ENCODE results near the gene ALKBH2. TPM values are rescaled to one million over a fixed set of nuclear protein-coding genes. Genes with fewer than 3 reads are reported as not detected.
"Not testable (repeated sequence)": the region's sequence is repeated elsewhere in the genome, so short reads cannot be mapped to it uniquely, and the experiment has no call there.

Gene ALKBH2
- total and polyA plus RNA-seq, 5 donors from 2014 or later, result 8.7 to 24.9 (median 11.0) TPM

DNA sequence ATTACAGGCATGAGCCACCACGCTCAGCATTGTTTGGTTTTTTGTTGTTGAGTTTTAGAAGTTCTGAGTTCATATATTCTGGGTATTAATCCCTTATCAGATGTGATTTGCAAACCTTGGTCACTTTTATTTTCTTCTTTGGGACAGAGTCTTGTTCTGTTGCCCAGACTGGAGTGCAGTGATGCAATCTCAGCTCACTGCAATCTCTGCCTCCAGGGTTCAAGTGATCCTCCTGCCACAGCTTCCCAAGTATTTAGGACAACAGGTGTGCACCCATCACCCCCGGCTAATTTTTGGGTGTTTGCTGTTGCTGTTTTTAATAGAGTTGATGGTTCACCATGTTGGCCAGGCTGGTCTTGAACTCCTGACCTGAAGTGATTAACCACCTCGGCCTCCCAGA, 29.1 kb downstream of the ALKBH2 start:
- Mint-ChIP-seq H3K27ac (no peak overlapping the region), H3K4me3 (no peak overlapping the region), H3K4me1 (peaks cover 0 to 3% (median 0%) of the 10 kb centered on the region in 4 donors), H3K9me3 (no peaks in the 10 kb centered on the region), H3K27me3 (no peaks in the 10 kb centered on the region), H3K36me3 (peaks cover 33% of the 10 kb centered on the region)
- Histone ChIP-seq H3K4me1 (ENCODE audit: control insufficient read depth, insufficient read depth, low read length, poor library complexity, severe bottlenecking) (no peaks in the 10 kb centered on the region), H3K4me3 (ENCODE audit: low read depth, low read length) (no peak overlapping the region), H3K27ac (ENCODE audit: insufficient read depth, low read length, poor library complexity, severe bottlenecking) (no peak overlapping the region), H3K27me3 (ENCODE audit: control insufficient read depth, insufficient read depth, low read length) (no peaks in the 10 kb centered on the region), H3K9me3 (ENCODE audit: control insufficient read depth in 2 of 2, low read length in 2 of 2) (no peaks in the 10 kb centered on the region), H3K36me3 (ENCODE audit: control insufficient read depth, insufficient read depth, low read length) (peaks cover 12% of the 10 kb centered on the region)
- no peak for ATAC-seq (ENCODE audit: low read depth in 2 of 2)
- no peak for DNase-seq

DNA sequence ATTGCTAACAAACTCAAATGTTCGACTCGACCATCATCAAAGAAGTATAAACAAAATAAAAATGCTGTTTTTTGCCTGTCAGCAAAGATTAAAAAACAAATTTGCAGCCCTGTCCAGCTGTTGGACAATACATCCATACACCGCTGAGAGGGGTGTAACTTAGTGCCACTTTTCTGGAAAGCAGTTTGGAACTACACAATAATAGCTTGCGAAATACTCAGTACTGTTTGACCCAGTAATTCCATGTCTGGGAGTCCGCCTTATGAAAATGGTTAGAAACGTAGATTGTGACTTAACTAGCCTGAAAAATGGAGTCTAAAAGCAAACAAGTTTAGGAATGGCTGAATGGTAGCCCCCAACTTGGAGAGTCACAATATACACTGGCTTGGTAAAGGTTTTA, 34.5 kb downstream of the ALKBH2 start:
- no peaks in the 10 kb centered on the region for H3K27me3 ChIP-seq (ENCODE audit: control insufficient read depth, insufficient read depth, low read length)
- no peak overlapping the region for H3K27ac ChIP-seq (ENCODE audit: insufficient read depth, low read length, poor library complexity, severe bottlenecking)
- Mint-ChIP-seq H3K36me3 (peaks cover 31% of the 10 kb centered on the region), H3K4me3 (no peak overlapping the region), H3K27me3 (no peaks in the 10 kb centered on the region), H3K9me3 (no peaks in the 10 kb centered on the region), H3K4me1 (peaks cover 3 to 12% (median 4%) of the 10 kb centered on the region in 4 donors), H3K27ac (no peak overlapping the region)
- DNase-seq, result no peak
- H3K36me3 ChIP-seq (ENCODE audit: control insufficient read depth, insufficient read depth, low read length), result peaks cover 4% of the 10 kb centered on the region
- H3K9me3 ChIP-seq (ENCODE audit: control insufficient read depth in 2 of 2, low read length in 2 of 2), result no peaks in the 10 kb centered on the region
- ATAC-seq (ENCODE audit: low read depth in 2 of 2), result no peak
- H3K4me1 ChIP-seq (ENCODE audit: control insufficient read depth, insufficient read depth, low read length, poor library complexity, severe bottlenecking), result peaks cover 10% of the 10 kb centered on the region
- no peak overlapping the region for H3K4me3 ChIP-seq (ENCODE audit: low read depth, low read length)

DNA sequence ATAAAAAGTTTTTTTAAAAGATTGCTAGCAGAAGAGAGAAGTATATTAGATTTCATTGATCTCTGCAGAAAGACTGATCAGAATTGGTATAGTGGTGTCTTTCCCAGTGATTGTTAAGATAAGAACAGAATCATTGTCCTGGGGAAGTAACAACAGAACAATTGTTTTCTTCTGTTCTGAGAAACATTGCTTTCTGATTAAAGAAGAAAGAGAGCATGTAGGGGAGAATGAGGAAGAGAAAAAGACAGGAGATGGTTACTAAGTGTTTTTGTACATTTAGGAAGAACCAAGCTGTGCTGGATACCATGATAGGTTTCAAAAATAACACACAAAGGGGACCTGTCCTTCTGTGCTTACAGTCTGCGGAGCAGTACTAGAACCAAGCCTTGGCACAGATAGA, 35.9 kb downstream of the ALKBH2 start:
- Mint-ChIP-seq H3K27ac (no peak overlapping the region), H3K27me3 (no peaks in the 10 kb centered on the region), H3K36me3 (peaks cover 25% of the 10 kb centered on the region), H3K4me3 (peak overlapping the region in 1 of 4 donors; percentile 9), H3K9me3 (no peaks in the 10 kb centered on the region), H3K4me1 (peaks cover 5 to 18% (median 6%) of the 10 kb centered on the region in 4 donors)
- H3K27me3 ChIP-seq (ENCODE audit: control insufficient read depth, insufficient read depth, low read length), result no peaks in the 10 kb centered on the region
- no peak overlapping the region for H3K27ac ChIP-seq (ENCODE audit: insufficient read depth, low read length, poor library complexity, severe bottlenecking)
- DNase-seq (no peak), ATAC-seq (ENCODE audit: low read depth in 2 of 2) (no peak)
- H3K36me3 ChIP-seq (ENCODE audit: control insufficient read depth, insufficient read depth, low read length), result peaks cover 4% of the 10 kb centered on the region
- H3K4me1 ChIP-seq (ENCODE audit: control insufficient read depth, insufficient read depth, low read length, poor library complexity, severe bottlenecking), result peaks cover 15% of the 10 kb centered on the region
- no peaks in the 10 kb centered on the region for H3K9me3 ChIP-seq (ENCODE audit: control insufficient read depth in 2 of 2, low read length in 2 of 2)
- no peak overlapping the region for H3K4me3 ChIP-seq (ENCODE audit: low read depth, low read length)

DNA sequence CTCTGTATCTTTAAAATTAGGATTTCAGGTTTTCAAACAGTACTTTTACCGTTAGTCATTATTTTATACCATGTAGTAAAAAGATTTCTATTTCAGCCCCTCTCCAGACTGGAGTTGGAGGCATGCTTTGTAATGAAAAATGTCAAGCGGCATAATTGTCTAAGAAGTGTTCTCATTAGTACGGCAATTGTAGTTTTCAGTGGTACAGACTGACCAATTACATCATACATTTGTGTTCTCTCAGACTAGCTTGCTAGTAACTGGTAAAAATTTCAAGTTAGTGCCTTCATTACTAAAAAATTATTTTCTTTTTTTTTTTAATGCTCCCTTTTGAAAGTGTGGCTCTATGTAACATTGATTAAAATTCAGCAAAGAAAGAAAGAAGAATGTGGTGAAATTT, 36.4 kb downstream of the ALKBH2 start:
- Mint-ChIP-seq H3K4me3 (peak overlapping the region in 1 of 4 donors; percentile 9), H3K4me1 (peaks cover 9 to 22% (median 11%) of the 10 kb centered on the region in 4 donors), H3K27ac (no peak overlapping the region), H3K36me3 (peaks cover 25% of the 10 kb centered on the region), H3K27me3 (no peaks in the 10 kb centered on the region), H3K9me3 (no peaks in the 10 kb centered on the region)
- H3K27ac ChIP-seq (ENCODE audit: insufficient read depth, low read length, poor library complexity, severe bottlenecking), result no peak overlapping the region
- peaks cover 19% of the 10 kb centered on the region for H3K4me1 ChIP-seq (ENCODE audit: control insufficient read depth, insufficient read depth, low read length, poor library complexity, severe bottlenecking)
- no peaks in the 10 kb centered on the region for H3K9me3 ChIP-seq (ENCODE audit: control insufficient read depth in 2 of 2, low read length in 2 of 2)
- no peaks in the 10 kb centered on the region for H3K27me3 ChIP-seq (ENCODE audit: control insufficient read depth, insufficient read depth, low read length)
- ATAC-seq (ENCODE audit: low read depth in 2 of 2) (no peak), DNase-seq (no peak)
- H3K4me3 ChIP-seq (ENCODE audit: low read depth, low read length), result no peak overlapping the region
- H3K36me3 ChIP-seq (ENCODE audit: control insufficient read depth, insufficient read depth, low read length), result peaks cover 4% of the 10 kb centered on the region

DNA sequence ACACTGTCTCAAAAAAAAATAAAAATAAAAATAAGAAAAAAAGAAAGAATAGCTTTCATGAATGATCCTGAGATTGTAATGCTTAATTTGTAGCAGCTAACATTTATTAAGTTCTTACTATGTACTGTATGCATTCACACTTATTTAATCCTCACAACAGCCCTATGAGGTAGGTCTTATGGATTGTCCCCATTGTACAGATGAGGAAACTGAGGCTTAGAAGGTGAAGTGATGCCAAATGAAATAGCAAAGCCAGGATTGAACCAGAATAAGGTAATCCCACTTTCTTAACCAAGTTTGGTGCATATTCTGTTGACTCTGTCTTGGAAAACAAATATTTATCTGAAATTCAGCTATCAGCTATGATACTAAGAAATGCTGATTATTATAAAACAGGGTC, 38.8 kb downstream of the ALKBH2 start:
- Histone ChIP-seq H3K27me3 (ENCODE audit: control insufficient read depth, insufficient read depth, low read length) (no peaks in the 10 kb centered on the region), H3K4me3 (ENCODE audit: low read depth, low read length) (peak overlapping the region; percentile 97), H3K4me1 (ENCODE audit: control insufficient read depth, insufficient read depth, low read length, poor library complexity, severe bottlenecking) (peaks cover 20% of the 10 kb centered on the region), H3K36me3 (ENCODE audit: control insufficient read depth, insufficient read depth, low read length) (peaks cover 4% of the 10 kb centered on the region), H3K27ac (ENCODE audit: insufficient read depth, low read length, poor library complexity, severe bottlenecking) (peak overlapping the region; percentile 86), H3K9me3 (ENCODE audit: control insufficient read depth in 2 of 2, low read length in 2 of 2) (no peaks in the 10 kb centered on the region)
- DNase-seq, result no peak
- Mint-ChIP-seq H3K27me3 (no peaks in the 10 kb centered on the region), H3K27ac (peak overlapping the region in 1 of 3 donors; percentile 83), H3K9me3 (no peaks in the 10 kb centered on the region), H3K36me3 (peaks cover 18% of the 10 kb centered on the region), H3K4me1 (peaks cover 11 to 25% (median 13%) of the 10 kb centered on the region in 4 donors), H3K4me3 (peak overlapping the region in 3 of 4 donors; percentile 8 to 96 (median 62))
- no peak for ATAC-seq (ENCODE audit: low read depth in 2 of 2)

DNA sequence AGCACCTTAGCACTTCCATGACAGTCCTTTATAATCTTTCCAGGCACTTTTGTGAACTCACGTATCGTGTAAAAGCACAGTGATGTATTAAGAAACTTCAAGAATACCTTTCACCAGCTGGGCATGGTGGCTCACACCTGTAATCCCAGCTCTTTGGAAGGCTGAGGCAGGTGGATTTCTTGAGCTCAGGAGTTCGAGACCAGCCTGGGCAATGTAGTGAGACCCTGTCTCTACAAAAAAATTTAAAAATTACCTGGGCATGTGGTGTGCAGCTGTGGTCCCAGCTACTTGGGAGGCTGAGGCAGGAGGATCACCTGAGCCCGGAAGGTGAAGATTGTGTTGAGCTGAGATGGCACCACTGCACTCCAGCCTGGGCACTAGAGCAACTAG, 39.2 kb downstream of the ALKBH2 start:
- not testable (repeated sequence) for H3K9me3 Mint-ChIP-seq; H3K27me3 ChIP-seq (ENCODE audit: control insufficient read depth, insufficient read depth, low read length); DNase-seq; H3K27me3 Mint-ChIP-seq; H3K9me3 ChIP-seq (ENCODE audit: control insufficient read depth in 2 of 2, low read length in 2 of 2); H3K36me3 ChIP-seq (ENCODE audit: control insufficient read depth, insufficient read depth, low read length)
- ATAC-seq (ENCODE audit: low read depth in 2 of 2), result peak; percentile 6 to 7
- Histone ChIP-seq H3K4me1 (ENCODE audit: control insufficient read depth, insufficient read depth, low read length, poor library complexity, severe bottlenecking) (peaks cover 20% of the 10 kb centered on the region), H3K4me3 (ENCODE audit: low read depth, low read length) (peak overlapping the region; percentile 97), H3K27ac (ENCODE audit: insufficient read depth, low read length, poor library complexity, severe bottlenecking) (peak overlapping the region; percentile 86)
- Mint-ChIP-seq H3K4me1 (peaks cover 11 to 25% (median 13%) of the 10 kb centered on the region in 4 donors), H3K27ac (peak overlapping the region; percentile 83 to 99 (median 96)), H3K36me3 (peaks cover 18% of the 10 kb centered on the region), H3K4me3 (peak overlapping the region; percentile 94 to 97 (median 96))

DNA sequence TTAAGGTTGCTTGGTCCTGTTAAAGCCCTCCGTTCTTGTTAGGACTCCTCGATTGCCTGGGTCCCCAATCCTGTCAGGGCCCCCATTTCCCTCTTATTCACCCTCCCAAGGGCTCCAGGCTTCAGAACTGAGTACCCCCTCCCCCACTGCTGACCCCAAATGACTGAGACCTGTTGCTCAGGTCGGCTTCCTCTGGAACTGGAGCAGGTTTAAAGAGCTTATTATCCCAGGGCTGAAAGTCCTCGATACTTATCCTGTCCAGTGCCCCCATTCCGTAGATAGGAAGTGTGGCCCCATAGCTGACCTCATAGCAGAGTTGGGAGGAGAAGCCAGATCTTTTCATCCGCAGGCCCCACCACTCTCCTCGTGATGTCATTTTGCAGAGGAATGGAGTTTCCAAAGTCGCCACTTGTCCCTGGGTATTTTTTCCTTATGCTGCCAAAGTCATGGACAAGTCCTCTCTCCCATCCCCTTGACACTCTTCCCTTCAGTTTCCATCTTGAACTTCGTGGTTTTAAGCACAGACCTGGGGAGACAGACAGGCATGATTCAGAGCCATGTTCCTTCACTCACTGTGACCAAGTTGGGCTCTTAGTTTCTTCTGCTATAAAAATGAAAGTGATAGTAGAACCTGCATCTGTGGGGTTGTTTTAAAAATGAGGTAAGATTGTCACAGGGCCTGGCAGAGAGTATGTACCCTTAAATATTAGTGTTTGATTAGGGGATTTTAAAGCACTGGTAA, 39.7 kb downstream of the ALKBH2 start:
- H3K9me3 Mint-ChIP-seq, result no peaks in the 10 kb centered on the region
- DNase-seq, result peak in 2 of 3 donors; percentile 57 to 75
- Histone ChIP-seq H3K4me1 (ENCODE audit: control insufficient read depth, insufficient read depth, low read length, poor library complexity, severe bottlenecking) (peaks cover 20% of the 10 kb centered on the region), H3K4me3 (ENCODE audit: low read depth, low read length) (peak overlapping the region; percentile 97), H3K27ac (ENCODE audit: insufficient read depth, low read length, poor library complexity, severe bottlenecking) (peak overlapping the region; percentile 86), H3K36me3 (ENCODE audit: control insufficient read depth, insufficient read depth, low read length) (peaks cover 4% of the 10 kb centered on the region), H3K27me3 (ENCODE audit: control insufficient read depth, insufficient read depth, low read length) (no peaks in the 10 kb centered on the region), H3K9me3 (ENCODE audit: control insufficient read depth in 2 of 2, low read length in 2 of 2) (no peaks in the 10 kb centered on the region)
- no peaks in the 10 kb centered on the region for H3K27me3 Mint-ChIP-seq
- H3K27ac Mint-ChIP-seq, result peak overlapping the region; percentile 83 to 99 (median 96)
- ATAC-seq (ENCODE audit: low read depth in 2 of 2), result peak; percentile 64 to 70
- peaks cover 18% of the 10 kb centered on the region for H3K36me3 Mint-ChIP-seq
- peaks cover 11 to 25% (median 13%) of the 10 kb centered on the region in 4 donors for H3K4me1 Mint-ChIP-seq
- H3K4me3 Mint-ChIP-seq, result peak overlapping the region; percentile 94 to 97 (median 96)
